SK-MEL-5 (cell line): ENCODE data around the gene RSPRY1. TPM values are rescaled to one million over a fixed set of nuclear protein-coding genes. Genes with fewer than 3 reads are reported as not detected.
"Not testable (repeated sequence)": the region's sequence is repeated elsewhere in the genome, so short reads cannot be mapped to it uniquely, and the experiment has no call there.

Experiments
- DNase-seq: peaks from one replicate; pipeline ENCODE4 v3.0.0-alpha.2; 2016; ENCODE audit warnings: low read depth, low spot score
- in situ Hi-C: cut with HindIII; loops from 2 replicates; pipeline ENCODE4 v1.10.0; 2016; ENCODE audit warnings: low sequenced_read_pairs, high pct_unique_total_duplicates, low pct_unique_long_range_greater_than_20kb
- total RNA-seq: library from RNA; depleted of rRNA; stranded (reverse); fragments of >200 nt; shearing (Covaris generic); gene quantifications from 2 replicates; pipeline ENCODE4 v1.2.3, GENCODE V29; 2014

RSPRY1 gene
- total RNA-seq, 1 experiment from 2014 or later, result 19.9 TPM

DNA sequence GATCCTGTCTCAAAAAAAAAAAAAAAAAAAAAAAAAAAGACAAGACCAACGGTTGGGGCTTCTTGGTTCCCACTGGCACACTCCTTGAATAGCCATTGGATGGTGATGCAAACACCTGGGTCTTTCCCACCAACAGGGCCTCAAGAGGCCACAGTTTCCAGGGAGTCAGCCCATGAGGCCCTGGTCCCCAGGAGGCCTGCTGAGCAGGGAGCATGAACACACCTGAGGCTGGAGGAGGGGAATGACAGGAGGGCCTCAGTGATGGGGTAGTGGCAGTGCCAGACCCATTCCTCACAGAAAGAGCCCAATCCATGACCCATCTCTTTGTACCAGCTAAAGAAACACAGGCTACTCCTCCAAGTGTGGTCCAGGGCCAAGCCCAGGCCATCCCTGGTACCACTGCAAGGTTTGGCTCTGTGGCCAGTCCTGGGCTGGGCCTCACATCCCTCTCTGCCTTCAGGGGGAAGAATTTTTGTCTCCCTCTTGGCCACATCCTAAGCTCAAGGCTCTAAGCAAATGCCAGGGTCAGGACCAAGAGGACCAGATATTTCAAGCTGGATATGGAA is 72.9 kb downstream of the RSPRY1 start:
- in situ Hi-C loops, result no loop called here

DNA sequence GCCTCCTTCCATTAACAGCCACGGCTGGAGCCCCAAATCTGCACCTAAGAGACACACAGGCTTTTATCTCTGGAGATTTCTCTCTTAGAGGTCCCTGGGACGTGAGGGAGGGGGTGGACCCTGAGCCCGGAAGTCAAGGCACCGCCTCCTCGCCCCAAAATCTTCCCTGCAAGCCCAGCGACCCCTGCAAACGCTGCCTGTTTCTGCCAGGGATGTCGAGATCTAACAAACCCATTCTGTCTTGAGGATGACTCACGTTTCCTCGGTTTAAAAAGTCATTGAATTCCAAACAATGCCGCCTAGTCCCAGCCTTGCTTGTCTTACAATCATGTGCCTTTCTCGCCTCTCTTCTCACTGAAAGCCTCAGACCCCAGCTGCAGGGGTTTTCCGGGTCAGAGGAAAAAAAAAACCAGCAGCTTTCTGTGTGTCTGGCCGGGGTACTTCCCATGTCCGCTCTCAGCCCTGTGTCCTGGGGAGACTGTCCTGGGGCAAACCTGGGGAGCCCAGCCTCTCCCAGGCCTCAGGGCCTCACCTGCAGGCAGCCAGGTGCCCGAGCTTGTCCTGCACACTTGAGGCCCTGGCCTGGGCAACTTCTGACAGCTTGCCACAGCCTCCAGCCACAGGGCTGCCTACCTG is 74.3 kb downstream of the RSPRY1 start:
- DNase-seq, result peak; percentile 75
- in situ Hi-C loops, result no loop called here

More for the DNA sequence above, 72.9 kb downstream of the RSPRY1 start:
- no peak for DNase-seq

DNA sequence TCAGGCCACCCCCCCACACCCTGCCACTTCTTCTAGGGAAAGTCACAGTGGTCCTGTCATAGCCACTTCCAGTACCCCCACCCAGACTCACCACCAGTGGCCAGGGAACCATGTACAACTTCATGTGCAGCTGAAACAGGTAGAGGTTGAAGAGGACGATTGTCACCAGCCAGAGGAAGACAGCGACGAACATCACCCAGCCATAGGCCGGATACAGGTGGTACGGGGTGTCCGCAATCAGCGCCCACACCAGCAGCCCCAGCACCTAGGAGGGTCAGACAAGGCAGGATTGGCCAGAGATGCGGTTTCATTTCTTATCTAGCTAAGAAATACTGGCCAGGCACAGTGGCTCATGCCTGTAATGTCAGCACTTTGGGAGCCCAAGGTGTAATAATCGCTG is 75.7 kb downstream of the RSPRY1 start:
- no peak for DNase-seq
- in situ Hi-C loops, result no loop called here

DNA sequence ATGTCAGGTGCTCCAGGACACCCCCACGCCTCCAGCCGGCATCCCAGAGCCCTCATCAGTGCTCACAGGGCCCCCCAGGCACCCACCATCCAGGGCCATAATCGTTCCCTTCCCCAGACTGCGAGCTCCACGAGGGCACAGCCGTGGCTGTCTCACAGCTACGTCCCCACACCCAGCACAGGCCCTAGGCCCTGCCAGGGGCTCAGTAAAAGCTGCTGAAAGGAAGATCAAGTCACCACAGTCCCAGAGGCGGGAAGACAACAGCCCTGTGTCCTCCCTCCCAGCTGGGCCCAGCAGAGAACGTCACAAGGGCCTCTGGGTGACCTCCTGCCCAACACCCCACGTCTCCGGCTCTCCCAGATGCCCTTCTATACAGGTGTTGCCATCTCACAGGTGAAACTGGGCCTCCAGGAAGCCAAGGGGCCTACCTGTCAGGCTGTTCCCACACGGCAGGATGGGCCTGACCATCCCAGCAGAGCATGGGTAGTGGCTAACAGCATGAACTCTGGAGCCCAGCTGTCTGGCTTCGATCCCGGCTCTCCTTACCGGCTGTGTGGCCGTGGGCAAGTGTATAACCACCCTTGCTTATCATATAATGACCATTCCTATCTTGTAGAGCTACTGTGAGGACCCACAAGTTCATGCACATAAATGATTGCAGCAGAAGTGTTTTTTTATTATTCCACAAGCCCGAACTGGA is 76.9 kb downstream of the RSPRY1 start:
- DNase-seq, result no peak
- in situ Hi-C loops, result no loop called here

DNA sequence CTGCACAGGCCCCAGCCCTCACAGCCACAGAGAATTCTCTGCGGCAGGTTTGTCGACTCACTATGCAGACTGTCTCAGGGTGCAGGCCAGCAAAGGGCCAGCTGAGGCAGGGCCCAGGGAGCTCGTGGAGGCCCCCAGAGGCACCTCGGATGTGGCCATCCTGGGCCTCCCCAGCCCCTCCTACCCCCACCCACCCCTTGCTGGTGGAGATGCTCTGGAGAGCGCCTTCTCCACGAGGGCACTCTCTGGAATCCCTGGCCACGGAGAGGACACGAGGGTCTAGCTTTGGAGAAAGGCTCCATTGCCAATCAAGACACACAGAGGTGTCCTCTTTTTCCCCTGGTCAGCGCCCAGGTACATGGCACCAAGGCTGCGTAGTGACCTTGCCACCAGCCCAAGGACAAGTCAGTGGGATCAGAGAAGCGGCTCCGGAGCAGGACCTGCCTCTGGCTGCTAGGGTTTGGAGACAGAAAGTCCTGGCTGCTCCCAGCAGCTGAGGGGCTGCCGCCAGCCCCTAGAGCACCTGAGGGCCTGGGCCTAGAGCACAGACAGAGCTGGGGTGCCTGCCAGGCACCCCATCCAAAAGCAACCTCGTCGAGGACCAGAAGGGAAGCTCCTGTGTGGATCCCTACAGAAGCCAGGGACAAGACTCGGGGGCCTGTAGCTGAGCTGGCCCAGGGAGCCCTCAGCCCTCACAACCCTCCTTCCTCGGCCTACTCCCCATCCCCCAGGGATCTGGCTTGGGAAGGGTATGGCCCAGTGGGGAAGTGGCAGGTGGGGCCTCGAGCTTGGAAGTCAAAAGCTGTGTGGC is 77.6 kb downstream of the RSPRY1 start:
- in situ Hi-C loops, result no loop called here
- no peak for DNase-seq

DNA sequence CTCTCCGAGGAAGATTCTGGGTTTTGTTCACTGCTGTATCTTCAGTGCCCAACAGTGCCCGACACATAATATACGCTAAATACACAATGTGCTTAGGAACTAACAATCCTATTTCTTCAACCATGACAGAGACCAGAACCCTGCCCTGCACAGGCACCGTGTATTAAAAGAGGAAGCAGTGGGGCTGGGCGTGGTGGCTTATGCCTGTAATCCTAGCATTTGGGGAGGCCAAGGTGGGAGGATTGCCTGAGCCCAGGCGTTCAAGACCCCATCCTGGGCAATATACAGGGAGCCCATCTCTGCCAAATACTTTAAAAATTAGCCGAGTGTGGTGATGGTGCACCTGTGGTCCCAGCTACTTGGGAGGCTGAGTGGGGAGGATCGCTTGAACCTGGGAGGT is 78.3 kb downstream of the RSPRY1 start:
- DNase-seq, result no peak
- in situ Hi-C loops, result no loop called here

DNA sequence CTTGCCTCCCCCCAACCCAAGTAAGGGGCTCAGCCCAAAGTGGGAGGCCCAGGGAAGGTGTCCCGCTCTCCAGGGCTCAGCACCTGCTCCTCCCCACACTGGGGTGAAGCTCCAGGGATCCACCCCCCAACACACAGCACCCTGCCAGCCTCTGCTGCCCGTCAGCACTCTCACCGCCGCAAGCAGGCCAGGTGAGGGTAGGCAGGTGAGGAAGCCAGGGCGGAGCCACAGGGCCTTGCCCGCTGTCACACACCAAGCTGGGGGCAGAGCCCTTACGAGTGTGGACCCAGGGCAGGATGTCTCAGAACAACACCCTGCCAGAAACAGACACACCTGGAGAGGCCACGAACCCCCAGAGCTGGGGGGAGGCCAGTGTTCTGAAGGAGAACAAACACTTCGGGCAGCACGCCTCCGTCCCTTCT is 78.8 kb downstream of the RSPRY1 start:
- DNase-seq, result no peak
- in situ Hi-C loops, result no loop called here

DNA sequence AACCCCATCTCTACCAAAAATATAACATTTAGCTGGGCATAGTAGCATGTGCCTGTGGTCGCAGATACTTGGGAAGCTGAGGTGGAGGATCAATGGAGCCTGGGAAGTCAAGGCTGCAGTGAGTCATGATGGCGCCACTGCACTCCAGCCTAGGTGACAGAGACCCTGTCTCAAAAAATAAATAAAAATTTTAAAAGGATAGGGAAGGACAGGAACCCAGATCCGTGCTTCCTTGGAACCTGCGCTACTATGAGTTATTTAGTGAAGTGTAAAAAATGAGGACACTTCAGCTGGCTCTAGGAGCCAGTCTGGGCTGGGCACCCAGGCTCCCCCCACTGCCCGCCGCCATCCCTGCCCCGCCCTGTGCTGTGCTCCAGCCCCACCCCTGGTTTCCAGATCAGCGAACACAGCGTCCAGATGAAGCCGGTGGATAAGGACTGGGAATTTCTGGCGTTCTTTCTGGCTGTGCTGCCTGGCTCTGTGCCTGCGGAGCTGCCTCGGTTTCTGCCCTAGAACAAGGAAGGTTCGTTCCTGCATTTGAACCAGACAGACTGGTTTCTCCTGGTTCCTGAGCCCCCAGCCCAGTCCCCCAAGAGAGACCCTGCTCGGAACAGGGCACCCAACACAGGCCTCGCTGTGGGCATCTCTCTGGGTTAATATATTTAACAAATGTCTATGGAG is 79.9 kb downstream of the RSPRY1 start:
- in situ Hi-C loops, result no loop called here
- no peak for DNase-seq

DNA sequence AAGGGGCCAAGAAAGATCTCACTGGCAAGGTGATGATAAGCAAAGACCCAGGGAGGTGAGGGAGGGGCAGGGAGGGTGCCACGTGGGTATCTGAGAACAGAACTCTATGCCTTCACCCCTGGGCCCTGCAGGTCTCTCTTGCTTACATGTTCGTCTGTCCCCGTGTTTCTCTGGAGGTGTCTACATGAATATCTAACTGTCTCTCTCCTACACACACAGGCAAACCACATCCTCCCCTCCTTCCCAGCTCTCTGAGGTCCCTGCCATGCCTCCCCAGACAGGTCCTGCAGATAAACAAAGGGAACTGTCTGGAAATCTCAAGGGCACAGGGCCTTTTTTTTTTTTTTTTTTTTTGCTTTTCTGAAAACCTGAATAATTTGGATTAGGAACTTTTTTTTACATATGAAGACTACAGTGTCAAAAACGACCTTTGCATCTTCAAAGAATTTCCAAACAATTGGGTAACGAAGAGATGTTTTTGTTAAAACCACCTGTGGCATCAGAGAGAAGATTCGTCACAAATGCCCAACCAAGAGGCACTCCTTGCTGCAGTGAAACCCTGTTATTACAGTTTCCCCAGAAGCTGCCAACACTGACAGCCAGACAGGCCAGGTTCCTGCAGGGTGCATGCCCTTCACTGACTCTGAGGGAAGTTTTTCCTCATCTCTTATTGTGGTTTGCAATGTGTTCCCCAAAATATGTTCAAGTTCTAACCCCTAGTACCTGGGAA is 80.6 kb downstream of the RSPRY1 start:
- DNase-seq, result no peak
- in situ Hi-C loops, result no loop called here

DNA sequence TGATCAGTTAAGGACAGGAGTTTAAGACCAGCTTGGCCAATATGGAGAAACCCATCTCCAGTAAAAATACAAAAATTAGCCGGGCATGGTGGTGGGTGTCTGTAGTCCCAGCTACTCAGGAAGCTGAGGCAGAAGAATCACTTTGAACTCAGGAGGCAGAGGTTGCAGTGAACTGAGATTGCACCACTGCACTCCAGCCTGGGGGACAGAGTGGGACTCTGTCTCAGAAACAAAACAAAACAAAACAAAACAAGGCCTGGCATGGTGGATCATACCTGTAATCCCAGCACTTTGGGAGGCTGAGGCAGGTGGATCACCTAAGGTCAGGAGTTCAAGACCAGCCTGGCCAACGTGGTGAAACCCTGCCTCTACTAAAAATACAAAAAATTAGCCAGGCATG is 81.2 kb downstream of the RSPRY1 start:
- in situ Hi-C loops, DNase-seq: not testable (repeated sequence)

DNA sequence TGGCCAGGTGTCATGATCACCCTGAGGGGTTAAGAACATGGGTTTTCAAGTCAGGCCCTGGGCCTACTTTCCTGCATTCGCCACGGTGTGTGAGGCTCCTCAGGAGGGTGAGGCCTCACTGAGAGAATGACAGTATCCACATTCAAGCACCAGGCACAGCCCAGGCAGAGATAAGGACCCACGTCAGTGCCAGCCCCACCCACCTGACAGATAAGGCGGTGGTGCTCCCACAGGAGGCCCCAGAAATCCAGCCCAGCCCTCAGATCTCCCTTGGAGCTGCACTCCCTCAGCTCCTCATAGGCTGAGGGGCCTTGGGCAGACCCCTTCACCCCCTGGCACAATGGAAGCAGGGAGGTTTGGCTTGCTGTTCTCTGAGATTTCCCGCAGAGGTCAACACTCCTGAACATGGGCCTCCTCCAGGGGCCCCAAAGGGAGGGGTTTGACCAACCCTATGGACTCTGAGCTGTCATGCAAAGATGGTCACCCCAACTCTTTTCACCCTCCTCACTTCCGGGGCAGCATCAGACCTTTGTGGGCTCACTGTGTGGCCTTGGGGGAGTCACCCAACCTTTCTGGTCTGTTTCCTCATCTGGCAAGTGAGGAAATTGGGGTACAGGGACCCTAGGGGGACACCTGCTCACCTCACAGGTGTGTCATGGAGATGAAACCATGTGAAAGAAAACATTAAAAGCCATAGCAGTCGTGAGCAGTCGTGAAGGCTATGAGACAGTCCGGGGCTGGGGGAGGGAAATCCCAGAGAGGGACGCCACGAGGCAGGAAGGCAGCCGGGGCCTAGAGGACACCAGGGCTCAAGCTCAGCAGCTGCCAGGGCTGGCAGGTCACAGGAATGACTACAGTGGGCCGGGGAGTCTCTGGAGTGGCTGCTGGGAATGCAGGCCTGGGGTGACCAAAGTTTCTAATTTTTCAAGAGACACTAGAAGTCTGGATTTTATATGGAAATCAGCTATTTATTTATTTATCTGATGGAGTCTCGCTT is 83.0 kb downstream of the RSPRY1 start:
- DNase-seq, result no peak
- in situ Hi-C loops, result no loop called here

DNA sequence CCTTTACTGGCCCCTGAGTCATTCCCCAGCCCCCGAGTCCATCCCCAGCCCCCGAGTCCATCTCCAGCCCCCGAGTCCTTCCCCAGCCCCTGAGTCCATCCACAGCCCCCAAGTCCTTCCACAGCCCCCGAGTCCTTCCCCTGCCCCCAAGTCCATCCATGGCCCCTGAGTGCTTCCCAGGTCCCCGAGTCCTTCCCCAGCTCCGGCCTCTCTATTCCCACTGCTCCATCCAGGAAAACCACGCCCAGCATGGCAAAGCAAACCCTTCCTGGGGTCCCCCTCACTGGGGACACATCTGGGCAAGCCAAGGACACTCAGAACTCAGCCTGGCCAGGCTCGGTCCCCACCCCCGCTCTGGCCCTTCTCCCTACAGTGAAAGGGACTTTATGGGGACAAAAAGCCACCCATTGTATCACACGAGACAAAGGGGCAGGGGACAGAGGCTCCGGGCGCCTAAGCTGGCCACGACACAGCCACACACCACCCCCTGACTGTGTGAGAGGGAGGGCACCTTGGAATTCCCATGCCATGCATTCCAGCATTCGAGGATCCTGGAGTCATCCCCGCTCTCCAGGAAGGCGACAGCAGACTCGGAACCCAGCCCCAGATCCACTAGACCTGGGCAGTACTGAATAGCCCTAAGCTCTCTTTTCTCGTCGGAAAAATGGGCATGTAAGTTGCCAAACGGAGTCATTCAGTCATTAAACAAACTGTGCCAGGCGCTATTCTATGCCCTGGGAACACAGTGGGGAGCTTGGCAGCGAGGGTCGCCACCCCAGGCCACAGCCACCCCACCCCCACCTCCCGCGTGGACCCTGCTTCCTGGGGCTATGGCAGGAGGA is 84.3 kb downstream of the RSPRY1 start:
- in situ Hi-C loops, result no loop called here
- no peak for DNase-seq

DNA sequence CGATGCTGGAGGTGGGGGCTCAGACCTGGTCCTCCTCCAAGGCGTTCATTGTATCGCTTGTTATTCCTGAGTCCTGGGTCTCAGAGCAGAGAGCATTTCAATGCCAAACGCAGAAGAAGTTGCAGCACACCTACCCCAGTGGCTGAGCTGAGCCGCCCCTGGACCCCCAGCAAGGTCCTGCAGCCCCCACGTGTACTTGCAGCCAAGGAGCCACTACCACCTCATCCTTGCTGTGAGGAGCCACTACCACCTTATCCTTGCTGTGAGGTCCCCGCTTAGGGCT is 84.9 kb downstream of the RSPRY1 start:
- no peak for DNase-seq
- in situ Hi-C loops, result no loop called here

DNA sequence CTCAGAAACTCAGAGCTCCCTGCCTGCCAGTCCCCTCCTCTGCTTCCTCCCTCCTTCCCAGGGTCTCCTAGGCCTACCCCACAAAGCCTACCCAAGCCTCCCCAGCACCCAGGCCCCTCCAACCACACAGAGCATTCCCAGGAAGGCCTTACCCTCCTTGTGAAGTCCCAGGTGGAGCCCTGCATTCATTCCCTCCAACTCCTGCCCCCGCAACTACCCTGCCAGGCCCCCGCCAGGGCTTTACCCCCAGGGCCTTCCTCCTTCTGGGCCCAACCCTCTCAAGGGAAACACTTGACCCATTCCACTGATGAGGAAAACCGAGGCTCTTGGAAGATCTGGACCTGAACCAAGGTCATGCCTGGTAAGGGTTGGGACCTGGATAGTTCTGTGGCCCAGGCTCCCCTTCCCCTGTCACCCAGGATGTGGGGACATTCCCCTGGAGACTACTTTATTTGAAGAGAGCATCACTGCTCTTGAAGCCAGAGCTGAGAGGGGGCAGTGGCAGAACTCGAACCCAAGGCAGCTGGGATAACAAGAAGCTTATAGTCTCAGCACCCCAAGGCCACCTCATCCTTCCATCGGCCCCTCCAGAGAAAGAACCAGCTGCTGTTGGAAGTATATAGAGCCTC is 85.9 kb downstream of the RSPRY1 start:
- in situ Hi-C loops, result no loop called here

DNA sequence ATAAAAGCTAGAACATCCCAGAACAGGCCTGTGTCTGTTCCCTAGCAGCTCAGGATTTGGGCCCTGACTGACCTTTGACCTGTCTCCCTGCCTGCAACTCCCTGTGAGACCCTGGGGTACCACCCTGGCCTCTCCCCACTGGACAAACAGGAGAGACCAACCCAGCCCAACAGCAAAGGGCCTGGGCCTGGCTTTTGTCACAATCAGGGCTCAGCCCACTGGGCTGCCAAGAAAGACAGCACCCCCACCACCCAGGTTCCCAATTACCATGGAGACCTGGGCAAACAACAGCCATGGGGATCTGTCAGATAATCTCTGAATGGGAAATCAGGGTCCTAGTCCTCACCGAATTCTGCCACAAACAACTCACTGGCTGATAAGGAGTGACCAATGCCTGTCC is 87.2 kb downstream of the RSPRY1 start:
- no peak for DNase-seq
- in situ Hi-C loops, result no loop called here

More for the DNA sequence above, 85.9 kb downstream of the RSPRY1 start:
- no peak for DNase-seq
